H1 (cell line): ENCODE data around the gene ABHD6. TPM values are rescaled to one million over a fixed set of nuclear protein-coding genes. Genes with fewer than 3 reads are reported as not detected.

Experiments used
- CTCF ChIA-PET: fragments of 300-600 bp; sonication (Branson Sonifier 250); formaldehyde crosslinking; loops from one replicate; lab custom pipeline; 2021; ENCODE audit not compliant: partially characterized antibody; lab: Charles Lee
- POLR2A ChIA-PET: fragments of 300-600 bp; sonication (Branson Sonifier 250); formaldehyde crosslinking; loops from one replicate; lab custom pipeline; 2021; ENCODE audit warnings: inconsistent platforms; ENCODE audit not compliant: partially characterized antibody; lab: Charles Lee
- DNase-seq, 2 experiments: peaks; one replicate each; pipeline versions ENCODE4 v3.0.0 to v3.0.0-alpha.2; 2010 to 2022; ENCODE audit warnings: low spot score in 2 of 2, low read depth in 1 of 2, mixed read lengths in 1 of 2
- FAIRE-seq: peaks from 2 replicates; lab custom pipeline; 2011; peaks lifted over from hg19 to GRCh38; lab: Jason Lieb, UNC
- H2AFZ ChIP-seq: 2 replicates; pipeline ENCODE4 v1.8.1; 2012; ENCODE audit warnings: low read length, inconsistent platforms
- H2AK5ac ChIP-seq: 2 replicates; pipeline ENCODE4 v1.6.1; 2013; ENCODE audit warnings: low read depth, low read length
- H2BK120ac ChIP-seq: replicated peaks from 2 replicates; pipeline ENCODE3; 2013; ENCODE audit warnings: low read depth, low read length, inconsistent platforms
- H2BK12ac ChIP-seq: 2 replicates; pipeline ENCODE4 v1.6.1; 2013; ENCODE audit warnings: low read depth, low read length
- H2BK15ac ChIP-seq: 2 replicates; pipeline ENCODE4 v1.6.1; 2013; ENCODE audit warnings: low read length
- H2BK20ac ChIP-seq: 2 replicates; pipeline ENCODE4 v1.6.1; 2013; ENCODE audit warnings: low read length
- H2BK5ac ChIP-seq: 2 replicates; pipeline ENCODE4 v1.6.1; 2013; ENCODE audit warnings: low read depth, low read length
- H3K14ac ChIP-seq: 2 replicates; pipeline ENCODE4 v1.6.1; 2013; ENCODE audit warnings: inconsistent platforms; ENCODE audit not compliant: insufficient read length
- H3K18ac ChIP-seq: 2 replicates; pipeline ENCODE4 v1.6.1; 2013; ENCODE audit warnings: low read length; ENCODE audit errors: extremely low read depth
- H3K23ac ChIP-seq: 2 replicates; pipeline ENCODE4 v1.6.1; 2013; ENCODE audit warnings: inconsistent platforms; ENCODE audit not compliant: insufficient read length
- H3K23me2 ChIP-seq: 2 replicates; pipeline ENCODE4 v1.6.1; 2013; ENCODE audit warnings: low read depth, low read length
- H3K27ac ChIP-seq: 2 replicates; pipeline ENCODE4 v1.6.1; 2011; ENCODE audit warnings: low read depth, low read length, inconsistent platforms
- H3K27me3 ChIP-seq, 4 experiments: replicated peaks in 1 of 4; 1 replicate in 1 of 4; 2 replicates in 3 of 4; pipeline versions ENCODE4 v1.6.1 to v1.8.1; 2011 to 2013; ENCODE audit warnings: low read length in 3 of 4, mild to moderate bottlenecking in 3 of 4, inconsistent platforms in 2 of 4, mixed read lengths in 2 of 4, moderate library complexity in 1 of 4; ENCODE audit not compliant: control insufficient read depth in 3 of 4, insufficient read depth in 3 of 4; ENCODE audit errors: extremely low read depth in 1 of 4
- H3K36me3 ChIP-seq, 4 experiments: 2 replicates each; pipeline versions ENCODE4 v1.6.1 to v1.8.1; 2011 to 2013; ENCODE audit warnings: mild to moderate bottlenecking in 4 of 4, low read length in 3 of 4, moderate library complexity in 2 of 4, control low read depth in 1 of 4, inconsistent platforms in 1 of 4; ENCODE audit not compliant: insufficient read depth in 4 of 4, control insufficient read depth in 2 of 4
- H3K4ac ChIP-seq: replicated peaks from 2 replicates; pipeline ENCODE3; 2013; ENCODE audit warnings: low read length, low read depth, mixed read lengths, inconsistent platforms; ENCODE audit not compliant: insufficient read length
- H3K4me1 ChIP-seq, 4 experiments: replicated peaks in 1 of 4; 1 replicate in 1 of 4; 2 replicates in 3 of 4; pipeline versions ENCODE4 v1.6.1 to v1.8.1; 2011 to 2013; ENCODE audit warnings: low read length in 3 of 4, inconsistent platforms in 2 of 4, mixed read lengths in 1 of 4; ENCODE audit not compliant: insufficient read depth in 4 of 4, control insufficient read depth in 3 of 4
- H3K4me2 ChIP-seq, 2 experiments: 2 replicates each; pipeline versions ENCODE4 v1.6.1 to v1.8.1; 2011 to 2013; ENCODE audit warnings: low read depth in 2 of 2, low read length in 2 of 2, control low read depth in 1 of 2, inconsistent platforms in 1 of 2, mild to moderate bottlenecking in 1 of 2; ENCODE audit not compliant: insufficient read depth in 1 of 2
- H3K4me3 ChIP-seq, 4 experiments: fragments of 200-600, 300-600 bp in 1 of 4; sonication (generic), shearing (Covaris generic), sonication (Bioruptor Twin) in 1 of 4; 2 replicates each; pipeline versions ENCODE4 v1.5.1 to v1.8.1; 2011 to 2016; ENCODE audit warnings: low read length in 4 of 4, low read depth in 3 of 4, control low read depth in 2 of 4, inconsistent platforms in 2 of 4, mild to moderate bottlenecking in 2 of 4, mixed read lengths in 1 of 4, moderate library complexity in 1 of 4; ENCODE audit not compliant: insufficient read depth in 2 of 4; ENCODE audit errors: extremely low read depth in 1 of 4
- H3K56ac ChIP-seq: replicated peaks from 2 replicates; pipeline ENCODE3; 2013; ENCODE audit warnings: low read depth, mild to moderate bottlenecking, mixed read lengths, low read length, inconsistent platforms; ENCODE audit not compliant: insufficient read length
- H3K79me1 ChIP-seq: 2 replicates; pipeline ENCODE4 v1.6.1; 2013; ENCODE audit warnings: low read depth, low read length, control low read depth
- H3K79me2 ChIP-seq, 2 experiments: 2 replicates each; pipeline versions ENCODE4 v1.6.1 to v1.8.1; 2012 to 2013; ENCODE audit warnings: low read length in 2 of 2, mild to moderate bottlenecking in 2 of 2, inconsistent platforms in 1 of 2; ENCODE audit not compliant: insufficient read depth in 2 of 2, control insufficient read depth in 1 of 2
- H3K9ac ChIP-seq, 4 experiments: replicated peaks in 1 of 4; 1 replicate in 1 of 4; 2 replicates in 3 of 4; pipeline versions ENCODE4 v1.6.1 to v1.8.1; 2011 to 2013; ENCODE audit warnings: low read depth in 3 of 4, low read length in 3 of 4, control low read depth in 2 of 4, mild to moderate bottlenecking in 2 of 4, moderate library complexity in 2 of 4, inconsistent platforms in 1 of 4; ENCODE audit errors: extremely low read depth in 1 of 4
- H3K9me3 ChIP-seq, 2 experiments: 2 replicates each; pipeline versions ENCODE4 v1.6.1 to v1.8.1; 2012 to 2013; ENCODE audit warnings: mild to moderate bottlenecking in 2 of 2, moderate library complexity in 2 of 2, control low read depth in 1 of 2, inconsistent platforms in 1 of 2, low read depth in 1 of 2, low read length in 1 of 2, mixed read lengths in 1 of 2; ENCODE audit not compliant: insufficient read depth in 2 of 2
- H4K20me1 ChIP-seq, 2 experiments: replicated peaks in 1 of 2; 2 replicates each; pipeline versions ENCODE3 to v1.8.1; 2011 to 2013; ENCODE audit warnings: inconsistent platforms in 2 of 2, low read length in 2 of 2, mild to moderate bottlenecking in 1 of 2; ENCODE audit not compliant: insufficient read depth in 2 of 2, control insufficient read depth in 1 of 2
- H4K5ac ChIP-seq: 2 replicates; pipeline ENCODE4 v1.6.1; 2013; ENCODE audit warnings: low read length, low read depth, mixed read lengths, inconsistent platforms; ENCODE audit not compliant: insufficient read length
- H4K8ac ChIP-seq: 2 replicates; pipeline ENCODE4 v1.8.0; 2013; ENCODE audit warnings: mild to moderate bottlenecking, moderate library complexity, low read length, inconsistent platforms; ENCODE audit not compliant: insufficient read depth; ENCODE audit errors: extremely low read depth
- H4K91ac ChIP-seq: replicated peaks from 2 replicates; pipeline ENCODE3; 2013; ENCODE audit warnings: low read length, mixed read lengths, inconsistent platforms; ENCODE audit not compliant: insufficient read length
- HDAC2 ChIP-seq, 2 experiments: fragments of 300-600 bp in 1 of 2; sonication (generic) in 1 of 2; IDR thresholded peaks; 2 replicates each; pipeline ENCODE4 v1.6.1; 2011 to 2012; ENCODE audit warnings: low read depth in 2 of 2, low read length in 2 of 2, mild to moderate bottlenecking in 2 of 2, moderate library complexity in 2 of 2, borderline replicate concordance in 1 of 2, inconsistent platforms in 1 of 2
- KDM5A ChIP-seq: fragments of 200-600 bp; IDR thresholded peaks from 2 replicates; pipeline ENCODE4 v1.7.1; 2012; ENCODE audit warnings: mild to moderate bottlenecking, low read length, inconsistent platforms, mixed read lengths
- NRF1 ChIP-seq: IDR thresholded peaks from 2 replicates; pipeline ENCODE4 v1.6.1; 2011; ENCODE audit warnings: mild to moderate bottlenecking, low read depth, low read length, improper control_type of control experiment
- POU5F1 ChIP-seq: IDR thresholded peaks from 2 replicates; pipeline ENCODE4 v1.6.1; 2011; ENCODE audit warnings: low read depth, mild to moderate bottlenecking, low read length, moderate library complexity
- SP4 ChIP-seq: IDR thresholded peaks from 2 replicates; pipeline ENCODE4 v1.6.1; 2012; ENCODE audit warnings: low read length, inconsistent platforms
- SRF ChIP-seq: IDR thresholded peaks from 2 replicates; pipeline ENCODE4 v1.6.1; 2011; ENCODE audit warnings: mild to moderate bottlenecking, low read depth, low read length, moderate library complexity
- TAF1 ChIP-seq: IDR thresholded peaks from 2 replicates; pipeline ENCODE4 v1.6.1; 2011; ENCODE audit warnings: mild to moderate bottlenecking, low read depth, low read length
- TEAD4 ChIP-seq: IDR thresholded peaks from 2 replicates; pipeline ENCODE4 v1.6.1; 2012; ENCODE audit warnings: low read depth, low read length, inconsistent platforms, mixed read lengths
- WGBS, 2 experiments: shearing (Covaris generic) in 1 of 2; methylation state at CpG; one replicate each; pipeline versions ENCODE4 v1.1.6 to v1.1.7; 2013 to 2015; ENCODE audit warnings: low lambda C conversion rate in 2 of 2, mixed read lengths in 2 of 2, inconsistent platforms in 1 of 2, low coverage in 1 of 2, missing lambda C conversion rate in 1 of 2; ENCODE audit not compliant: insufficient replicate concordance in 2 of 2, insufficient coverage in 1 of 2, insufficient read length in 1 of 2; ENCODE audit errors: extremely low coverage in 1 of 2, missing lambda C conversion rate in 1 of 2; 5-methylcytosine and 5-hydroxymethylcytosine counted together
- polyA plus RNA-seq, 7 experiments: library from polyadenylated mRNA; depleted of rRNA in 3 of 7; stranded (reverse) in 5 of 7; unstranded in 2 of 7; fragments of >200 nt in 5 of 7; fragments of 200-250 nt in 2 of 7; gene quantifications; 1 replicate in 5 of 7; 2 replicates in 1 of 7; 4 replicates in 1 of 7; pipeline versions ENCODE4 v1.2.1 to v1.2.3, GENCODE V29; 2011 to 2013; ENCODE audit warnings: missing spikeins in 2 of 7, mixed read lengths in 2 of 7
- total RNA-seq: library from RNA; stranded (reverse); fragmentation: NEBNext Ultra II Directional; extraction: Animal tissue kit (Norgen Biotek cat#: 25700); gene quantifications from 2 replicates; pipeline ENCODE4 v1.2.1, GENCODE V29; 2021
- TF ChIP-seq, protein P1 (sequence below): IDR thresholded peaks from 2 replicates; pipeline ENCODE4 v1.6.1; 2011; ENCODE audit warnings: low read length, improper control_type of control experiment

The ABHD6 gene
- total and polyA plus RNA-seq, 2 of the 8 experiments (the other 6 are each of a cell fraction or from before 2014, with no cell fraction given): 5.9 to 6.6 TPM

DNA sequence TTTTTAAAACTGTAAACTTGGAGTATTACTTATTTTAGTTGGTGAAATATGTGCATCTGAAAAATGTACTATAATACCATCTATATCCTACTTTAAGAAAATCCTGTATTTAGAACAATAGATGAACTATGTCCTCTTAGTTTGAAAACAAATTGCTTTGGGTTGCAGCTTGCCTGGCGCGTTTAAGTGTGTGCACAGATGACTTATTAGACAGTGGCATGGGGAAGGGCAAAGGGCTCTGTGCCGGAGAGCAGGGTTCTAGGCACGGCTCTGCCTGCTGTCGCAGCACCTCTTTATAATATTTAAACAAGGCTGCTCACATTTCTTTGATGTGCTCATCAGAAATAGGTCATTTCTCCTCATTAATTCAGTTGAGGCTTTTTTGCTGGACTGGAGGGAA is 105.1 kb downstream of the ABHD6 start:
- Histone ChIP-seq H3K79me1 (no peaks in the 10 kb centered on the region), H3K56ac (no peak overlapping the region), H3K4me3 (no peak overlapping the region), H2AFZ (no peak overlapping the region), H2BK20ac (no peak overlapping the region), H3K4me2 (no peak overlapping the region), H2BK120ac (no peak overlapping the region), H3K23ac (no peak overlapping the region), H3K18ac (no peak overlapping the region), H4K5ac (no peak overlapping the region), H2AK5ac (no peak overlapping the region), H3K23me2 (no peaks in the 10 kb centered on the region; the same call in 1 of the 2 replicates), H3K9ac (no peak overlapping the region), H4K20me1 (no peaks in the 10 kb centered on the region), H4K8ac (no peak overlapping the region), H2BK5ac (no peak overlapping the region), H2BK15ac (no peak overlapping the region), H3K9me3 (no peaks in the 10 kb centered on the region), H3K14ac (no peak overlapping the region), H4K91ac (no peak overlapping the region), H3K4me1 (no peaks in the 10 kb centered on the region), H3K4ac (no peak overlapping the region), H3K79me2 (no peaks in the 10 kb centered on the region), H3K27ac (no peak overlapping the region), H3K27me3 (no peaks in the 10 kb centered on the region; a peak in 1 of 7 replicates), H2BK12ac (no peak overlapping the region), H3K36me3 (no peaks in the 10 kb centered on the region)
- POLR2A ChIA-PET: no interaction called here
- 98% methylated on average over 5 of the region's 5 CpGs; no CpG with 5 or more reads in 1 of the 2 experiments for WGBS, 2 experiments
- FAIRE-seq (no peak), DNase-seq (no peak)
- CTCF ChIA-PET: interaction anchor here (2.3 kb wide), 1 partner anchor 35 kb away, joined by 7 read pairs; no protein-coding TSS in a partner anchor
- TF ChIP-seq TAF1 (no peak), POU5F1 (no peak), NRF1 (no peak), SRF (no peak), HDAC2 (IDR thresholded peaks at IDR 0.05; ENCODE audit: borderline replicate concordance in 1 of 2, low read depth in 2 of 2, low read length in 2 of 2) (no peak), KDM5A (no peak), SP4 (no peak), TEAD4 (no peak)
- TF ChIP-seq, protein P1, sequence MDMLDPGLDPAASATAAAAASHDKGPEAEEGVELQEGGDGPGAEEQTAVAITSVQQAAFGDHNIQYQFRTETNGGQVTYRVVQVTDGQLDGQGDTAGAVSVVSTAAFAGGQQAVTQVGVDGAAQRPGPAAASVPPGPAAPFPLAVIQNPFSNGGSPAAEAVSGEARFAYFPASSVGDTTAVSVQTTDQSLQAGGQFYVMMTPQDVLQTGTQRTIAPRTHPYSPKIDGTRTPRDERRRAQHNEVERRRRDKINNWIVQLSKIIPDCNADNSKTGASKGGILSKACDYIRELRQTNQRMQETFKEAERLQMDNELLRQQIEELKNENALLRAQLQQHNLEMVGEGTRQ: no peak
